WTC11 (cell line): ENCODE data around the gene ABTB2. TPM values are rescaled to one million over a fixed set of nuclear protein-coding genes. Genes with fewer than 3 reads are reported as not detected.

ENCODE experiments used
- ATAC-seq: fragments of 200-7000 bp; cut with Tn5 transposase; 2 replicates; pipeline ENCODE4 v1.10.0; 2021; ENCODE audit warnings: mild to moderate bottlenecking, moderate library complexity
- CTCF ChIA-PET: fragments of 300-600 bp; sonication (Branson Sonifier 250); formaldehyde crosslinking; loops from one replicate; lab custom pipeline; 2021; ENCODE audit warnings: antibody characterized with exemption; lab: Charles Lee
- POLR2A ChIA-PET: fragments of 350-600 bp; sonication (Branson Sonifier 250); formaldehyde crosslinking; loops from one replicate; lab custom pipeline; 2021; ENCODE audit warnings: antibody characterized with exemption; lab: Charles Lee
- DNase-seq: peaks from one replicate; pipeline ENCODE4 v3.0.0; 2021; ENCODE audit warnings: low spot score
- H3K27ac Mint-ChIP-seq: 2 replicates; pipeline ENCODE4 v1.8.0; 2021; ENCODE audit warnings: mixed read lengths
- H3K27me3 Mint-ChIP-seq: 2 replicates; pipeline ENCODE4 v1.8.0; 2021; ENCODE audit warnings: low read depth, mild to moderate bottlenecking, moderate library complexity, mixed read lengths
- H3K36me3 Mint-ChIP-seq: 2 replicates; pipeline ENCODE4 v1.8.0; 2021; ENCODE audit warnings: mixed read lengths
- H3K4me1 Mint-ChIP-seq: 2 replicates; pipeline ENCODE4 v1.8.0; 2022; ENCODE audit warnings: mixed read lengths
- H3K4me3 Mint-ChIP-seq: 2 replicates; pipeline ENCODE4 v1.8.0; 2021; ENCODE audit warnings: mild to moderate bottlenecking, moderate library complexity, mixed read lengths
- H3K9me3 Mint-ChIP-seq: 2 replicates; pipeline ENCODE4 v1.8.0; 2021; ENCODE audit warnings: mixed read lengths
- ATF1 ChIP-seq: sonication (generic); formaldehyde crosslinking; IDR thresholded peaks from 2 replicates; pipeline ENCODE4 v1.8.1; 2023; ENCODE audit warnings: mild to moderate bottlenecking, moderate library complexity, missing genetic modification reagents
- ELF4 ChIP-seq: sonication (generic); formaldehyde crosslinking; IDR thresholded peaks from 2 replicates; pipeline ENCODE4 v1.8.1; 2022; ENCODE audit warnings: low read depth, mild to moderate bottlenecking, moderate library complexity, missing genetic modification reagents
- FOXJ3 ChIP-seq: sonication (generic); formaldehyde crosslinking; IDR thresholded peaks from 2 replicates; pipeline ENCODE4 v1.9.0; 2021; ENCODE audit warnings: missing genetic modification reagents, mild to moderate bottlenecking, borderline replicate concordance
- FOXK1 ChIP-seq: sonication (generic); formaldehyde crosslinking; IDR thresholded peaks from 2 replicates; pipeline ENCODE4 v1.8.0; 2022; ENCODE audit warnings: mild to moderate bottlenecking, moderate library complexity, missing genetic modification reagents
- GRHL2 ChIP-seq: fragments of 250-450 bp; sonication (Bioruptor Pico); IDR thresholded peaks from 2 replicates; pipeline ENCODE4 v1.8.0; 2022; ENCODE audit warnings: mild to moderate bottlenecking, moderate library complexity; ENCODE audit not compliant: insufficient replicate concordance, severe bottlenecking
- JAZF1 ChIP-seq: fragments of 250-450 bp; sonication (Bioruptor Pico); IDR thresholded peaks from 2 replicates; pipeline ENCODE4 v1.9.0; 2021; ENCODE audit warnings: moderate library complexity, mild to moderate bottlenecking, inconsistent platforms
- MYBL2 ChIP-seq: sonication (generic); formaldehyde crosslinking; IDR thresholded peaks from 2 replicates; pipeline ENCODE4 v1.8.1; 2023; ENCODE audit warnings: mild to moderate bottlenecking, moderate library complexity, missing genetic modification reagents
- NR2C2 ChIP-seq: sonication (generic); formaldehyde crosslinking; IDR thresholded peaks from 2 replicates; pipeline ENCODE4 v1.8.0; 2022; ENCODE audit warnings: mild to moderate bottlenecking, missing genetic modification reagents
- RELA ChIP-seq: sonication (generic); formaldehyde crosslinking; IDR thresholded peaks from 2 replicates; pipeline ENCODE4 v1.8.1; 2022; ENCODE audit warnings: missing genetic modification reagents, mild to moderate bottlenecking, borderline replicate concordance
- SMAD4 ChIP-seq: sonication (generic); formaldehyde crosslinking; IDR thresholded peaks from 2 replicates; pipeline ENCODE4 v1.8.0; 2022; ENCODE audit warnings: mild to moderate bottlenecking, missing genetic modification reagents
- TEAD1 ChIP-seq: sonication (generic); formaldehyde crosslinking; IDR thresholded peaks from 2 replicates; pipeline ENCODE4 v1.8.0; 2022; ENCODE audit warnings: mild to moderate bottlenecking, missing genetic modification reagents
- TEAD4 ChIP-seq: sonication (generic); formaldehyde crosslinking; IDR thresholded peaks from 2 replicates; pipeline ENCODE4 v1.8.0; 2022; ENCODE audit warnings: mild to moderate bottlenecking, missing genetic modification reagents
- TP53 ChIP-seq: sonication (generic); formaldehyde crosslinking; IDR thresholded peaks from 2 replicates; pipeline ENCODE4 v1.8.1; 2023; ENCODE audit warnings: mild to moderate bottlenecking, missing genetic modification reagents
- ZNF121 ChIP-seq: sonication (generic); formaldehyde crosslinking; IDR thresholded peaks from 2 replicates; pipeline ENCODE4 v1.8.0; 2023; ENCODE audit warnings: missing genetic modification reagents
- ZNF138 ChIP-seq: sonication (generic); formaldehyde crosslinking; conservative IDR thresholded peaks from 2 replicates; pipeline ENCODE4 v1.8.1; 2022; ENCODE audit warnings: mild to moderate bottlenecking, moderate library complexity, missing genetic modification reagents
- ZNF317 ChIP-seq: sonication (generic); formaldehyde crosslinking; IDR thresholded peaks from 2 replicates; pipeline ENCODE4 v1.8.1; 2023; ENCODE audit warnings: low read depth, mild to moderate bottlenecking, moderate library complexity, missing genetic modification reagents, borderline replicate concordance
- ZNF416 ChIP-seq: fragments of 250-450 bp; sonication (Bioruptor Pico); IDR thresholded peaks from 2 replicates; pipeline ENCODE4 v1.9.0; 2021; ENCODE audit warnings: mild to moderate bottlenecking, inconsistent platforms
- ZNF671 ChIP-seq: fragments of 250-450 bp; sonication (Bioruptor Pico); IDR thresholded peaks from 2 replicates; pipeline ENCODE4 v1.8.0; 2021; ENCODE audit warnings: mild to moderate bottlenecking
- total RNA-seq: library from RNA; stranded (reverse); gene quantifications from 3 replicates; pipeline ENCODE4 v1.2.3, GENCODE V29; 2021
- TF ChIP-seq, protein P1 (sequence below): fragments of 250-450 bp; sonication (Bioruptor Pico); IDR thresholded peaks from 2 replicates; pipeline ENCODE4 v1.9.0; 2021; ENCODE audit warnings: mild to moderate bottlenecking
- TF ChIP-seq, protein P2 (sequence below): fragments of 250-450 bp; sonication (Bioruptor Pico); IDR thresholded peaks from 2 replicates; pipeline ENCODE4 v1.8.0; 2021; ENCODE audit warnings: mild to moderate bottlenecking
- TF ChIP-seq, protein P3 (sequence below): sonication (generic); formaldehyde crosslinking; IDR thresholded peaks from 2 replicates; pipeline ENCODE4 v1.8.1; 2022; ENCODE audit warnings: mild to moderate bottlenecking, missing genetic modification reagents, moderate library complexity, borderline replicate concordance
- TF ChIP-seq, protein P4 (sequence below): fragments of 200-600 bp; IDR thresholded peaks from 2 replicates; pipeline ENCODE4 v1.8.0; 2022; ENCODE audit warnings: antibody characterized with exemption
- TF ChIP-seq, protein P5 (sequence below): sonication (generic); formaldehyde crosslinking; IDR thresholded peaks from 2 replicates; pipeline ENCODE4 v1.8.1; 2022; ENCODE audit warnings: missing genetic modification reagents, borderline replicate concordance
- TF ChIP-seq, protein P6 (sequence below): sonication (generic); formaldehyde crosslinking; IDR thresholded peaks from 2 replicates; pipeline ENCODE4 v1.8.0; 2022; ENCODE audit warnings: mild to moderate bottlenecking, missing genetic modification reagents

Gene ABTB2
- total RNA-seq, 1 experiment from 2014 or later = 12.8 TPM

DNA sequence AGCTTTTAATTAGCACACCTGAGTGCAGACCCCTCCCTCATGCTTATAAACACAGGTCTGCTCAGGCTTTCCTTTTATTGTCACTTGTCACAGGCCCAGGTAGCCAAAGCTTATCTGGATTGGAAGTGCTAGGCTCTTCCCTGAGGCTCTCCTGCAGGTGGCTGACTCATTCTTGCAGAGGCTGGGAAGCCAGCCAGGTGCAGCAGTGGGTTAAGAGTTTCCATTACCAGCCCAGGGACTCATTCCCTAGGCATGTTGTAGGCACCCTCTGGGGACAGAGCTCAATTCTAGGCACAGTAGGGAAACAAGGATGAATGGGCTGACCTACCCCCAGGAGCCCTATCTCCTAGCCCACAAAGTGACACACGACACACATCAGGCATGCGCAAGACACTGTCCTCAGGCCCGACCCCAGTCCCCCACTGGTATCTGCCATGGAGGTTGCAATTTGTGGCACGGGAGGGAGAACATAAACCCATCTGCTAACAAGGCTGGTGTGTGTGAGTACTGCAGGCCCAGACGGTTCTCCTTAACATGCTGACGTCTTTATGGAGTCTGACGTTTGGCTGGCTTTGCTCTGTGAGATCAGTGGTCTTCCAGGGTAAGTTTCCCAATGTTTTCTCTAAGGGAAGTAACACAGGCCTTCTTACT lies 94.2 kb downstream of the ABTB2 start:
- H3K27ac Mint-ChIP-seq = peak overlapping the region; percentile 78
- H3K4me1 Mint-ChIP-seq = peaks cover 39% of the 10 kb centered on the region
- no peak overlapping the region for H3K4me3 Mint-ChIP-seq
- no peaks in the 10 kb centered on the region for H3K9me3 Mint-ChIP-seq
- H3K27me3 Mint-ChIP-seq = no peaks in the 10 kb centered on the region
- DNase-seq = no peak
- TF ChIP-seq FOXJ3 (CRISPR knock-in tag) (no peak), JAZF1 (CRISPR knock-in tag) (no peak), ATF1 (CRISPR knock-in tag) (no peak), GRHL2 (CRISPR knock-in tag) (no peak), NR2C2 (no peak), ZNF121 (no peak), ZNF671 (CRISPR knock-in tag) (no peak), ZNF416 (no peak), ZNF138 (CRISPR knock-in tag) (no peak), FOXK1 (CRISPR knock-in tag) (no peak)
- TF ChIP-seq, protein P1, sequence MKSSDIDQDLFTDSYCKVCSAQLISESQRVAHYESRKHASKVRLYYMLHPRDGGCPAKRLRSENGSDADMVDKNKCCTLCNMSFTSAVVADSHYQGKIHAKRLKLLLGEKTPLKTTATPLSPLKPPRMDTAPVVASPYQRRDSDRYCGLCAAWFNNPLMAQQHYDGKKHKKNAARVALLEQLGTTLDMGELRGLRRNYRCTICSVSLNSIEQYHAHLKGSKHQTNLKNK = no peak
- TF ChIP-seq, protein P2, sequence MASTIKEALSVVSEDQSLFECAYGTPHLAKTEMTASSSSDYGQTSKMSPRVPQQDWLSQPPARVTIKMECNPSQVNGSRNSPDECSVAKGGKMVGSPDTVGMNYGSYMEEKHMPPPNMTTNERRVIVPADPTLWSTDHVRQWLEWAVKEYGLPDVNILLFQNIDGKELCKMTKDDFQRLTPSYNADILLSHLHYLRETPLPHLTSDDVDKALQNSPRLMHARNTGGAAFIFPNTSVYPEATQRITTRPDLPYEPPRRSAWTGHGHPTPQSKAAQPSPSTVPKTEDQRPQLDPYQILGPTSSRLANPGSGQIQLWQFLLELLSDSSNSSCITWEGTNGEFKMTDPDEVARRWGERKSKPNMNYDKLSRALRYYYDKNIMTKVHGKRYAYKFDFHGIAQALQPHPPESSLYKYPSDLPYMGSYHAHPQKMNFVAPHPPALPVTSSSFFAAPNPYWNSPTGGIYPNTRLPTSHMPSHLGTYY (CRISPR knock-in tag) = no peak
- TF ChIP-seq, protein P3, sequence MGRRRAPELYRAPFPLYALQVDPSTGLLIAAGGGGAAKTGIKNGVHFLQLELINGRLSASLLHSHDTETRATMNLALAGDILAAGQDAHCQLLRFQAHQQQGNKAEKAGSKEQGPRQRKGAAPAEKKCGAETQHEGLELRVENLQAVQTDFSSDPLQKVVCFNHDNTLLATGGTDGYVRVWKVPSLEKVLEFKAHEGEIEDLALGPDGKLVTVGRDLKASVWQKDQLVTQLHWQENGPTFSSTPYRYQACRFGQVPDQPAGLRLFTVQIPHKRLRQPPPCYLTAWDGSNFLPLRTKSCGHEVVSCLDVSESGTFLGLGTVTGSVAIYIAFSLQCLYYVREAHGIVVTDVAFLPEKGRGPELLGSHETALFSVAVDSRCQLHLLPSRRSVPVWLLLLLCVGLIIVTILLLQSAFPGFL (CRISPR knock-in tag) = no peak
- TF ChIP-seq, all 79 proteins: peak for 0
- ATAC-seq = peak; percentile 65
- POLR2A ChIA-PET = no interaction called here
- CTCF ChIA-PET = interaction anchor here (0.6 to 2.3 kb wide), 6 partner anchors 12 to 93 kb away, joined by 3 to 16 read pairs (median 3); partner anchors contain the start of gene ABTB2
- H3K36me3 Mint-ChIP-seq = no peaks in the 10 kb centered on the region

DNA sequence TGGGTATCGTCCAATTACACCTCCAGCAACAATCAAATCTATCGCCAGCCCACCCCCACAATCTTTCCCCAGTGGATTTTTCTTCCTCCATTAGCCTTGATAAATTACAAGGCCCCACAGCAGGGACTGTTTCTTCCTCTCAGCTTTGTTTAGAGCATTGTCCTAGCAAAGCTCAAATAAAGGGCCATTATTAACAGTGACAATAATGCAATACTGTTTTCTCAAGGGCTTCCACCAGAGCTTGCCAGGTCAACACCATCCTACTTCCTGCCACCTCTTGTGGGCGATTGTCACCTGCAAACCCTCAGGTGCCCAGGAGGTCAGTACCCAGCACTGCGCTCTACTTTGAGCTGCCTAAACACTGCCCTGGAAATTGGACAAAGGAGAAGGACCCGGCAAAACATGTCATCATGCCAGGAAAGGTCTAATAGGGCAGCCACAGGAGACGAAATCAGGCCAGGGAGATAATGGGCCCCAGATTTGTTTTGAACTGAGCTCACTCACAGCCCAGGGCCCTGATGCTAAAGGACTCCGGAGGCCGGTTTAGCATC lies 95.2 kb downstream of the ABTB2 start:
- Mint-ChIP-seq H3K27ac (peak overlapping the region; percentile 50; the same call in 1 of the 2 replicates), H3K4me3 (no peak overlapping the region), H3K9me3 (no peaks in the 10 kb centered on the region), H3K27me3 (no peaks in the 10 kb centered on the region), H3K36me3 (no peaks in the 10 kb centered on the region), H3K4me1 (peaks cover 37% of the 10 kb centered on the region)
- ATAC-seq (0 out of 2 replicates have a peak, but pooled peaks have one; percentile 18), DNase-seq (no peak)
- CTCF ChIA-PET = interaction anchor here (0.9 to 2.3 kb wide), 6 partner anchors 11 to 94 kb away, joined by 3 to 16 read pairs (median 3); partner anchors contain the start of gene ABTB2
- TF ChIP-seq, protein P4, sequence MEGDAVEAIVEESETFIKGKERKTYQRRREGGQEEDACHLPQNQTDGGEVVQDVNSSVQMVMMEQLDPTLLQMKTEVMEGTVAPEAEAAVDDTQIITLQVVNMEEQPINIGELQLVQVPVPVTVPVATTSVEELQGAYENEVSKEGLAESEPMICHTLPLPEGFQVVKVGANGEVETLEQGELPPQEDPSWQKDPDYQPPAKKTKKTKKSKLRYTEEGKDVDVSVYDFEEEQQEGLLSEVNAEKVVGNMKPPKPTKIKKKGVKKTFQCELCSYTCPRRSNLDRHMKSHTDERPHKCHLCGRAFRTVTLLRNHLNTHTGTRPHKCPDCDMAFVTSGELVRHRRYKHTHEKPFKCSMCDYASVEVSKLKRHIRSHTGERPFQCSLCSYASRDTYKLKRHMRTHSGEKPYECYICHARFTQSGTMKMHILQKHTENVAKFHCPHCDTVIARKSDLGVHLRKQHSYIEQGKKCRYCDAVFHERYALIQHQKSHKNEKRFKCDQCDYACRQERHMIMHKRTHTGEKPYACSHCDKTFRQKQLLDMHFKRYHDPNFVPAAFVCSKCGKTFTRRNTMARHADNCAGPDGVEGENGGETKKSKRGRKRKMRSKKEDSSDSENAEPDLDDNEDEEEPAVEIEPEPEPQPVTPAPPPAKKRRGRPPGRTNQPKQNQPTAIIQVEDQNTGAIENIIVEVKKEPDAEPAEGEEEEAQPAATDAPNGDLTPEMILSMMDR = no peak
- TF ChIP-seq ZNF317 (CRISPR knock-in tag) (no peak), SMAD4 (CRISPR knock-in tag) (no peak), TEAD4 (CRISPR knock-in tag) (no peak), TEAD1 (CRISPR knock-in tag) (no peak), RELA (CRISPR knock-in tag) (no peak), MYBL2 (CRISPR knock-in tag) (no peak), TP53 (CRISPR knock-in tag) (no peak), ELF4 (CRISPR knock-in tag) (no peak), JAZF1 (CRISPR knock-in tag) (no peak)
- TF ChIP-seq, protein P5, sequence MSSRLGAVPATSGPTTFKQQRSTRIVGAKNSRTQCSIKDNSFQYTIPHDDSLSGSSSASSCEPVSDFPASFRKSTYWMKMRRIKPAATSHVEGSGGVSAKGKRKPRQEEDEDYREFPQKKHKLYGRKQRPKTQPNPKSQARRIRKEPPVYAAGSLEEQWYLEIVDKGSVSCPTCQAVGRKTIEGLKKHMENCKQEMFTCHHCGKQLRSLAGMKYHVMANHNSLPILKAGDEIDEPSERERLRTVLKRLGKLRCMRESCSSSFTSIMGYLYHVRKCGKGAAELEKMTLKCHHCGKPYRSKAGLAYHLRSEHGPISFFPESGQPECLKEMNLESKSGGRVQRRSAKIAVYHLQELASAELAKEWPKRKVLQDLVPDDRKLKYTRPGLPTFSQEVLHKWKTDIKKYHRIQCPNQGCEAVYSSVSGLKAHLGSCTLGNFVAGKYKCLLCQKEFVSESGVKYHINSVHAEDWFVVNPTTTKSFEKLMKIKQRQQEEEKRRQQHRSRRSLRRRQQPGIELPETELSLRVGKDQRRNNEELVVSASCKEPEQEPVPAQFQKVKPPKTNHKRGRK (CRISPR knock-in tag) = no peak
- TF ChIP-seq, protein P6, sequence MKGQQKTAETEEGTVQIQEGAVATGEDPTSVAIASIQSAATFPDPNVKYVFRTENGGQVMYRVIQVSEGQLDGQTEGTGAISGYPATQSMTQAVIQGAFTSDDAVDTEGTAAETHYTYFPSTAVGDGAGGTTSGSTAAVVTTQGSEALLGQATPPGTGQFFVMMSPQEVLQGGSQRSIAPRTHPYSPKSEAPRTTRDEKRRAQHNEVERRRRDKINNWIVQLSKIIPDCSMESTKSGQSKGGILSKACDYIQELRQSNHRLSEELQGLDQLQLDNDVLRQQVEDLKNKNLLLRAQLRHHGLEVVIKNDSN (CRISPR knock-in tag) = no peak
- POLR2A ChIA-PET = no interaction called here
